ENCODE results near the gene KCNAB1.

- TF ChIP-seq GABPA (IDR thresholded peaks at IDR 0.05; ENCODE audit: low read depth) = no peak
- TF ChIP-seq CTCF (IDR thresholded peaks at IDR 0.05 in 2 of 3, conservative IDR thresholded peaks at IDR 0.05 in 1 of 3; ENCODE audit: control insufficient read depth in 2 of 3, extremely low read depth in 1 of 3, insufficient read depth in 1 of 3, low read depth in 3 of 3, low read length in 3 of 3) = no peak
Observed at GRCh38 chr3:156395961-156396710, 275.8 kb downstream of the KCNAB1 start.
